GM10847 (cell line): ENCODE measurements around the gene PLRG1.

Experiments
- POLR2A ChIP-seq: IDR thresholded peaks from 2 replicates; pipeline ENCODE4 v1.6.1; 2011; ENCODE audit not compliant: insufficient read length; ENCODE audit errors: extremely low read depth

PLRG1 gene

GRCh38 chr4:154582723-154583122 is 32.5 kb upstream of the PLRG1 start:
- TF ChIP-seq POLR2A = no peak

- TF ChIP-seq POLR2A = no peak
Observed at GRCh38 chr4:154579927-154580326, 29.7 kb upstream of the PLRG1 start.

GRCh38 chr4:154578919-154579318 is 28.7 kb upstream of the PLRG1 start:
- TF ChIP-seq POLR2A = no peak

- no peak for TF ChIP-seq POLR2A
Observed at GRCh38 chr4:154577324-154577723, 27.1 kb upstream of the PLRG1 start.

- no peak for TF ChIP-seq POLR2A
Observed at GRCh38 chr4:154574311-154574710, 24.1 kb upstream of the PLRG1 start.

- TF ChIP-seq POLR2A = no peak
Observed at GRCh38 chr4:154573190-154573870, 23.1 kb upstream of the PLRG1 start.

GRCh38 chr4:154569584-154569983 is 19.4 kb upstream of the PLRG1 start:
- no peak for TF ChIP-seq POLR2A

- TF ChIP-seq POLR2A = no peak
Observed at GRCh38 chr4:154569028-154569427, 18.8 kb upstream of the PLRG1 start.

GRCh38 chr4:154566639-154567204 is 16.5 kb upstream of the PLRG1 start:
- TF ChIP-seq POLR2A = no peak

- TF ChIP-seq POLR2A = no peak
Observed at GRCh38 chr4:154565704-154566103, 15.5 kb upstream of the PLRG1 start.

GRCh38 chr4:154564311-154564710 is 14.1 kb upstream of the PLRG1 start:
- no peak for TF ChIP-seq POLR2A

- TF ChIP-seq POLR2A = no peak
Observed at GRCh38 chr4:154562697-154563254, 12.6 kb upstream of the PLRG1 start, which contains the start of gene FGB. TSS of gene FGB (plus strand) at chr4:154563011. CDS start at chr4:154563019, 8 bp downstream.

GRCh38 chr4:154560824-154561231 is 10.6 kb upstream of the PLRG1 start:
- TF ChIP-seq POLR2A = no peak

GRCh38 chr4:154560419-154560801 is 10.2 kb upstream of the PLRG1 start:
- TF ChIP-seq POLR2A = no peak

- TF ChIP-seq POLR2A = no peak
Observed at GRCh38 chr4:154559494-154560418, 9.6 kb upstream of the PLRG1 start.

GRCh38 chr4:154559141-154559493 is 8.9 kb upstream of the PLRG1 start:
- TF ChIP-seq POLR2A = no peak
